ENCODE data around the gene PHKG2. TPM values are rescaled to one million over a fixed set of nuclear protein-coding genes. Genes with fewer than 3 reads are reported as not detected.

Gene PHKG2
- total and polyA plus RNA-seq, 9 donors: 13.1 to 41.6 (median 20.6) TPM

DNA sequence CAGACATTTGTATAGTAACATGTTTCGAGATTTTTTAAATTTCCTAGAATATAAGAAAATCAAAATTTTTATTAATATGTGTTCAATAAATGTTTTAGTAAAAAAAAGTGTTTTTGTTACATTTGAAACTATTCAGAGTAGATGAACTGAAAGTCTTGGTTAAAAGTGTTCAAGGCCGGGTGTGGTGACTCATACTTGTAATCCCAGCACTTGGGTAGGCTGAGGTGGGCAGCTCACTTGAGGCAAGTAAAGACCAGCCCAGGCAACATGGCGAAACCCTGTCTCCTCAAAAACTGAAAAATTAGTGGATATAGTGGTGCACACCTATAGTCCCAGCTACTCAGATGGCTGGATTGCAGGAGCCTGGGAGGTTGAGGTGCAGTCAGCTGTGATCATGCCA, 16.8 kb upstream of the PHKG2 start:
- Histone ChIP-seq H3K27me3 (no peaks in the 10 kb centered on the region), H3K9me3 (no peaks in the 10 kb centered on the region), H3K4me3 (no peak overlapping the region), H3K27ac (no peak overlapping the region), H3K4me1 (ENCODE audit: insufficient read depth) (no peaks in the 10 kb centered on the region), H3K36me3 (no peaks in the 10 kb centered on the region)
- 77 to 90% (median 79%) methylated on average over 3 of the region's 3 CpGs for WGBS, 3 donors
- DNase-seq: no peak
- intact Hi-C loops (cut with DNase I): no loop called here
- TF ChIP-seq POLR2A (IDR thresholded peaks at IDR 0.05) (no peak), EP300 (IDR thresholded peaks at IDR 0.05) (no peak)
- TF ChIP-seq, protein P1, sequence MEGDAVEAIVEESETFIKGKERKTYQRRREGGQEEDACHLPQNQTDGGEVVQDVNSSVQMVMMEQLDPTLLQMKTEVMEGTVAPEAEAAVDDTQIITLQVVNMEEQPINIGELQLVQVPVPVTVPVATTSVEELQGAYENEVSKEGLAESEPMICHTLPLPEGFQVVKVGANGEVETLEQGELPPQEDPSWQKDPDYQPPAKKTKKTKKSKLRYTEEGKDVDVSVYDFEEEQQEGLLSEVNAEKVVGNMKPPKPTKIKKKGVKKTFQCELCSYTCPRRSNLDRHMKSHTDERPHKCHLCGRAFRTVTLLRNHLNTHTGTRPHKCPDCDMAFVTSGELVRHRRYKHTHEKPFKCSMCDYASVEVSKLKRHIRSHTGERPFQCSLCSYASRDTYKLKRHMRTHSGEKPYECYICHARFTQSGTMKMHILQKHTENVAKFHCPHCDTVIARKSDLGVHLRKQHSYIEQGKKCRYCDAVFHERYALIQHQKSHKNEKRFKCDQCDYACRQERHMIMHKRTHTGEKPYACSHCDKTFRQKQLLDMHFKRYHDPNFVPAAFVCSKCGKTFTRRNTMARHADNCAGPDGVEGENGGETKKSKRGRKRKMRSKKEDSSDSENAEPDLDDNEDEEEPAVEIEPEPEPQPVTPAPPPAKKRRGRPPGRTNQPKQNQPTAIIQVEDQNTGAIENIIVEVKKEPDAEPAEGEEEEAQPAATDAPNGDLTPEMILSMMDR (IDR thresholded peaks at IDR 0.05): no peak

DNA sequence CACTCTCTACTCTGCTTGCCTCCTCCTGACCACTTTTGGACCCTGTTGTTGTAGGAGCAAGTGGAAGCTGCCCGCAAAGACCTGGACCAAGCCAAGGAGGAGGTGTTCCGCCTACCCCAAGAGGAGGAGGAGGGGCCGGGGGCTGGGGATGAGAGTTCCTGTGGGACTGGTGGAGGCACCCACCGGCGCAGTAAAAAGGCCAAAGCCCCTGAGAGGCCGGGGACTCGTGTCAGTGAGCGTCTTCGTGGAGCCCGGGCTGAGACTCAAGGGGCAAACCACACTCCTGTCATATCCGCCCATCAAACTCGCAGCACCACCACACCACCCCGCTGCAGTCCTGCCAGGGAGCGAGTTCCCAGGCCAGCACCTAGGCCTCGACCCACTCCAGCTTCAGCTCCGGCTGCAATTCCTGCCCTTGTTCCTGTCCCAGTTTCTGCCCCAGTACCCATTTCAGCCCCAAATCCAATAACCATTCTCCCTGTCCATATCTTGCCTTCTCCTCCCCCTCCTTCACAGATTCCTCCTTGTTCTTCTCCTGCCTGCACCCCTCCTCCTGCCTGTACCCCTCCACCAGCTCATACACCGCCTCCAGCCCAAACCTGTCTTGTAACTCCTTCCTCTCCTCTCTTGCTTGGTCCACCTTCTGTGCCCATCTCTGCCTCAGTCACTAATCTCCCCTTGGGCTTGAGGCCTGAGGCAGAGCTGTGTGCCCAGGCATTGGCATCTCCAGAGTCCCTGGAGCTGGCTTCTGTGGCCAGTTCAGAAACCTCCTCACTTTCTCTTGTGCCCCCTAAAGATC, 11.0 kb upstream of the PHKG2 start:
- peaks cover 4% of the 10 kb centered on the region for H3K4me1 ChIP-seq (ENCODE audit: insufficient read depth)
- TF ChIP-seq, protein P1 (IDR thresholded peaks at IDR 0.05): no peak
- TF ChIP-seq POLR2A (IDR thresholded peaks at IDR 0.05) (no peak), EP300 (IDR thresholded peaks at IDR 0.05) (no peak)
- no peaks in the 10 kb centered on the region for H3K36me3 ChIP-seq
- WGBS, 3 donors: 87 to 90% (median 90%) methylated on average over 17 of the region's 17 CpGs
- H3K9me3 ChIP-seq: no peaks in the 10 kb centered on the region
- intact Hi-C loops (cut with DNase I): no loop called here
- H3K27me3 ChIP-seq: no peaks in the 10 kb centered on the region
- peak in 1 of 5 donors; percentile 33 for DNase-seq
- no peak overlapping the region for H3K4me3 ChIP-seq
- H3K27ac ChIP-seq: no peak overlapping the region

DNA sequence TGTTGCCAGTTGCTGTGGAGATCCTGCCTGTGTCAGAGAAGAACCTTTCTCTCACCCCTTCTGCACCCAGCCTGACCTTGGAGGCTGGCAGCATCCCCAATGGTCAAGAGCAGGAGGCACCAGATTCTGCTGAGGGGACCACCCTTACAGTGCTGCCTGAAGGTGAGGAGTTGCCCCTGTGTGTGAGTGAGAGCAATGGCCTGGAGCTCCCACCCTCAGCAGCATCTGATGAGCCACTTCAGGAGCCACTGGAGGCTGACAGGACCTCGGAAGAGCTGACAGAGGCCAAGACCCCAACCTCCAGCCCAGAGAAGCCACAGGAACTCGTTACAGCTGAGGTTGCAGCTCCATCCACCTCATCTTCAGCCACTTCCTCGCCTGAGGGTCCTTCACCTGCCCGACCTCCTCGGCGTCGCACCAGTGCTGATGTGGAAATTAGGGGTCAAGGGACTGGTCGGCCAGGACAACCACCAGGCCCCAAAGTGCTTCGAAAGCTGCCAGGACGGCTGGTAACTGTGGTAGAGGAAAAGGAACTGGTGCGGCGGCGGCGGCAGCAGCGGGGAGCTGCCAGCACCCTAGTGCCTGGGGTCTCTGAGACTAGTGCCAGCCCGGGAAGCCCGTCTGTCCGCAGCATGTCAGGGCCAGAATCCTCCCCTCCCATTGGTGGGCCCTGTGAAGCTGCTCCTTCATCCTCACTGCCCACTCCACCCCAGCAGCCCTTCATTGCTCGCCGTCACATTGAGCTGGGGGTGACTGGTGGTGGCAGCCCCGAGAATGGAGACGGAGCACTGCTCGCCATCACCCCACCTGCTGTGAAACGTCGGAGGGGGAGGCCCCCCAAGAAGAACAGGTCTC, 10.2 kb upstream of the PHKG2 start:
- WGBS, 3 donors: 77 to 91% (median 84%) methylated on average over 22 to 25 of the region's 25 CpGs
- H3K27me3 ChIP-seq: no peaks in the 10 kb centered on the region
- no peaks in the 10 kb centered on the region for H3K36me3 ChIP-seq
- DNase-seq: peak in 1 of 5 donors; percentile 31
- no peak overlapping the region for H3K4me3 ChIP-seq
- no peak overlapping the region for H3K27ac ChIP-seq
- peaks cover 4% of the 10 kb centered on the region for H3K4me1 ChIP-seq (ENCODE audit: insufficient read depth)
- no peaks in the 10 kb centered on the region for H3K9me3 ChIP-seq
- intact Hi-C loops (cut with DNase I): no loop called here
- TF ChIP-seq, protein P1 (IDR thresholded peaks at IDR 0.05): no peak
- TF ChIP-seq EP300 (IDR thresholded peaks at IDR 0.05) (no peak), POLR2A (IDR thresholded peaks at IDR 0.05) (no peak)

DNA sequence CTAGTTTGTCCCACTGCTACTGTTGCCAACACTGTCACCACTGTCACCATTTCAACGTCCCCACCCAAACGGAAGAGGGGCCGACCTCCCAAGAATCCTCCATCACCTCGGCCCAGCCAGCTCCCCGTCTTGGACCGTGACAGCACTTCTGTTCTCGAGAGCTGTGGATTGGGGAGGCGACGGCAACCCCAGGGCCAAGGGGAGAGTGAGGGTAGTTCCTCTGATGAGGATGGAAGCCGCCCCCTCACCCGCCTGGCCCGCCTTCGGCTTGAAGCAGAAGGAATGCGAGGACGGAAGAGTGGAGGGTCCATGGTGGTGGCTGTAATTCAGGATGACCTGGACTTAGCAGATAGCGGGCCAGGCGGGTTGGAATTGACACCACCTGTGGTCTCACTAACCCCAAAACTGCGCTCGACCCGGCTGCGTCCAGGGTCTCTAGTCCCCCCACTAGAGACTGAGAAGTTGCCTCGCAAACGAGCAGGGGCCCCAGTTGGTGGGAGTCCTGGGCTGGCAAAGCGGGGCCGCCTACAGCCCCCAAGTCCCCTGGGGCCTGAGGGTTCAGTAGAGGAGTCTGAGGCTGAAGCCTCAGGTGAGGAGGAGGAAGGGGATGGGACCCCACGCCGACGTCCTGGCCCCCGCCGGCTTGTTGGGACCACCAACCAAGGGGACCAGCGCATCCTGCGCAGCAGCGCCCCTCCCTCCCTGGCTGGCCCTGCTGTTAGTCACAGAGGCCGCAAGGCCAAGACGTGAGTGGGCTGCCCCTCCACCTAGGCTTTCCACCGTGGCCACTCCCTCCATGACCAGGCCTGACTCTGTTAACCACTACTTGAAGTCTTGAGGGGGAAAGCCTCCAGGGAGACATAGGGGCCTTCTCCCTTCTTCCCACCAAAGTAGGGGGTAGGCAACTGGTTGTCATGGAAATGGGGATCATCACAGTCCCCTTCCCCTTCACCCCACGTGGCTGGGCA, 9.0 kb upstream of the PHKG2 start:
- Histone ChIP-seq H3K9me3 (no peaks in the 10 kb centered on the region), H3K4me1 (ENCODE audit: insufficient read depth) (peaks cover 4% of the 10 kb centered on the region), H3K4me3 (no peak overlapping the region), H3K36me3 (no peaks in the 10 kb centered on the region), H3K27ac (no peak overlapping the region), H3K27me3 (no peaks in the 10 kb centered on the region)
- peak in 1 of 5 donors; percentile 43 for DNase-seq
- 83 to 84% (median 83%) methylated on average over 37 of the region's 37 CpGs for WGBS, 3 donors
- intact Hi-C loops (cut with DNase I): no loop called here
- no peak for TF ChIP-seq EP300 (IDR thresholded peaks at IDR 0.05)
- no peak for TF ChIP-seq POLR2A (IDR thresholded peaks at IDR 0.05)
- TF ChIP-seq, protein P1 (IDR thresholded peaks at IDR 0.05): no peak

All from ovary (tissue), 9 donors.